Trophoblast cell (in vitro differentiated cells and primary cell): ENCODE results near the gene KIF1A.

Source experiments
- DNase-seq, 2 donors: peaks; one replicate each; pipeline ENCODE4 v3.0.0-alpha.2; 2016
- H2AFZ ChIP-seq: 2 replicates; pipeline ENCODE4 v1.6.1; 2013; ENCODE audit warnings: low read length, moderate library complexity, mild to moderate bottlenecking; ENCODE audit not compliant: insufficient read depth, poor library complexity
- H2AK5ac ChIP-seq: 2 replicates; pipeline ENCODE4 v1.6.1; 2013; ENCODE audit warnings: mild to moderate bottlenecking, low read length
- H2BK120ac ChIP-seq: 2 replicates; pipeline ENCODE4 v1.6.1; 2013; ENCODE audit warnings: low read length, mild to moderate bottlenecking, moderate library complexity; ENCODE audit not compliant: insufficient read depth, poor library complexity
- H2BK12ac ChIP-seq: 2 replicates; pipeline ENCODE4 v1.6.1; 2013; ENCODE audit warnings: mild to moderate bottlenecking, low read length, moderate library complexity
- H2BK5ac ChIP-seq: 2 replicates; pipeline ENCODE4 v1.6.1; 2013; ENCODE audit warnings: low read length, low read depth, moderate library complexity, mild to moderate bottlenecking; ENCODE audit not compliant: poor library complexity
- H3K14ac ChIP-seq: 2 replicates; pipeline ENCODE4 v1.6.1; 2013; ENCODE audit warnings: mild to moderate bottlenecking, low read length
- H3K18ac ChIP-seq: 2 replicates; pipeline ENCODE4 v1.6.1; 2013; ENCODE audit warnings: mild to moderate bottlenecking, low read length
- H3K23ac ChIP-seq: 2 replicates; pipeline ENCODE4 v1.6.1; 2013; ENCODE audit warnings: low read length
- H3K27ac ChIP-seq: 2 replicates; pipeline ENCODE4 v1.5.1; 2013; ENCODE audit warnings: low read depth, mild to moderate bottlenecking, inconsistent platforms, low read length, moderate library complexity
- H3K27me3 ChIP-seq: 2 replicates; pipeline ENCODE4 v1.6.1; 2013; ENCODE audit warnings: inconsistent platforms, mild to moderate bottlenecking, low read length, moderate library complexity; ENCODE audit not compliant: insufficient read depth
- H3K36me3 ChIP-seq, 2 experiments: 1 replicate in 1 of 2; 2 replicates in 1 of 2; pipeline ENCODE4 v1.6.1; 2013; ENCODE audit warnings: low read length in 2 of 2, mild to moderate bottlenecking in 2 of 2, moderate library complexity in 1 of 2; ENCODE audit not compliant: insufficient read depth in 2 of 2, control insufficient read depth in 1 of 2
- H3K4ac ChIP-seq: 2 replicates; pipeline ENCODE4 v1.6.1; 2013; ENCODE audit warnings: low read depth, mild to moderate bottlenecking, low read length, moderate library complexity
- H3K4me1 ChIP-seq, 2 experiments: 1 replicate in 1 of 2; 2 replicates in 1 of 2; pipeline ENCODE4 v1.6.1; 2013; ENCODE audit warnings: low read length in 2 of 2, mild to moderate bottlenecking in 2 of 2, moderate library complexity in 1 of 2; ENCODE audit not compliant: insufficient read depth in 2 of 2, control insufficient read depth in 1 of 2
- H3K4me2 ChIP-seq: 2 replicates; pipeline ENCODE4 v1.6.1; 2013; ENCODE audit warnings: inconsistent platforms, mild to moderate bottlenecking, low read length, moderate library complexity
- H3K4me3 ChIP-seq: 2 replicates; pipeline ENCODE4 v1.5.1; 2013; ENCODE audit warnings: mild to moderate bottlenecking, low read depth, low read length, inconsistent platforms
- H3K79me1 ChIP-seq: one replicate; pipeline ENCODE4 v1.6.1; 2013; ENCODE audit warnings: low read length
- H3K79me2 ChIP-seq: 2 replicates; pipeline ENCODE4 v1.6.1; 2013; ENCODE audit warnings: low read length, mild to moderate bottlenecking; ENCODE audit not compliant: control insufficient read depth, insufficient read depth, poor library complexity
- H3K9ac ChIP-seq: 2 replicates; pipeline ENCODE4 v1.6.1; 2013; ENCODE audit warnings: mild to moderate bottlenecking, low read length
- H3K9me3 ChIP-seq: 2 replicates; pipeline ENCODE4 v1.6.1; 2013; ENCODE audit warnings: low read depth, mild to moderate bottlenecking, control low read depth, inconsistent platforms, low read length; ENCODE audit not compliant: insufficient read depth
- H4K12ac ChIP-seq: 2 replicates; pipeline ENCODE4 v1.6.1; 2013; ENCODE audit warnings: low read depth, mild to moderate bottlenecking, low read length, moderate library complexity
- H4K8ac ChIP-seq: 2 replicates; pipeline ENCODE4 v1.6.1; 2013; ENCODE audit warnings: low read depth, mild to moderate bottlenecking, low read length, moderate library complexity
- H4K91ac ChIP-seq: one replicate; pipeline ENCODE4 v1.6.1; 2013; ENCODE audit warnings: low read depth, mild to moderate bottlenecking, low read length, moderate library complexity
- WGBS: extraction: QIAGEN DNeasy Blood & Tissue Kit; methylation state at CpG from one replicate; pipeline ENCODE4 v1.1.7; 2013; ENCODE audit warnings: missing lambda C conversion rate; ENCODE audit not compliant: insufficient read length, insufficient coverage; ENCODE audit errors: extremely low coverage; 5-methylcytosine and 5-hydroxymethylcytosine counted together

The KIF1A gene

GRCh38 chr2:240705204-240705791, 114.7 kb downstream of the KIF1A start:
- no peak overlapping the region for H3K18ac ChIP-seq
- no peak overlapping the region for H3K9ac ChIP-seq
- no peak overlapping the region for H4K91ac ChIP-seq
- H4K12ac ChIP-seq = no peak overlapping the region
- H3K14ac ChIP-seq = no peak overlapping the region
- no peak overlapping the region for H2AK5ac ChIP-seq
- H3K36me3 ChIP-seq = no peaks in the 10 kb centered on the region
- H3K9me3 ChIP-seq = no peaks in the 10 kb centered on the region
- no peak overlapping the region for H3K27ac ChIP-seq
- H3K4me2 ChIP-seq = no peak overlapping the region
- no peak overlapping the region for H3K23ac ChIP-seq
- no peak overlapping the region for H2BK120ac ChIP-seq
- H2BK5ac ChIP-seq = no peak overlapping the region
- H2AFZ ChIP-seq = no peak overlapping the region
- WGBS = no CpG with 5 or more reads among the region's 12 CpGs
- no peaks in the 10 kb centered on the region for H3K27me3 ChIP-seq
- H3K4me1 ChIP-seq = no peaks in the 10 kb centered on the region
- no peak overlapping the region for H3K4ac ChIP-seq
- no peak overlapping the region for H2BK12ac ChIP-seq
- H3K4me3 ChIP-seq = no peak overlapping the region
- H3K79me1 ChIP-seq = no peaks in the 10 kb centered on the region
- no peak overlapping the region for H4K8ac ChIP-seq
- H3K79me2 ChIP-seq = no peaks in the 10 kb centered on the region
- no peak for DNase-seq

- Histone ChIP-seq H3K23ac (no peak overlapping the region), H2BK5ac (no peak overlapping the region), H4K91ac (no peak overlapping the region), H3K4me1 (no peaks in the 10 kb centered on the region), H3K14ac (no peak overlapping the region), H2BK12ac (no peak overlapping the region), H3K27ac (no peak overlapping the region), H4K12ac (no peak overlapping the region), H2AFZ (no peak overlapping the region), H3K9me3 (no peaks in the 10 kb centered on the region), H3K4me2 (no peak overlapping the region), H4K8ac (no peak overlapping the region), H2AK5ac (no peak overlapping the region), H3K4ac (no peak overlapping the region), H3K79me2 (no peaks in the 10 kb centered on the region), H3K9ac (no peak overlapping the region), H3K36me3 (no peaks in the 10 kb centered on the region), H2BK120ac (no peak overlapping the region), H3K79me1 (no peaks in the 10 kb centered on the region), H3K27me3 (no peaks in the 10 kb centered on the region), H3K4me3 (no peak overlapping the region), H3K18ac (no peak overlapping the region)
- no peak for DNase-seq
- WGBS = no CpG with 5 or more reads among the region's 19 CpGs
Measured at GRCh38 chr2:240704651-240705050, 115.4 kb downstream of the KIF1A start.

- no peak overlapping the region for H4K91ac ChIP-seq
- H2AK5ac ChIP-seq = no peak overlapping the region
- DNase-seq = no peak
- no peaks in the 10 kb centered on the region for H3K79me2 ChIP-seq
- H3K23ac ChIP-seq = no peak overlapping the region
- no peak overlapping the region for H4K12ac ChIP-seq
- no peak overlapping the region for H2BK5ac ChIP-seq
- no peak overlapping the region for H2BK120ac ChIP-seq
- no peak overlapping the region for H4K8ac ChIP-seq
- no peaks in the 10 kb centered on the region for H3K36me3 ChIP-seq
- no peaks in the 10 kb centered on the region for H3K27me3 ChIP-seq
- no peak overlapping the region for H3K14ac ChIP-seq
- H3K9ac ChIP-seq = no peak overlapping the region
- WGBS = no CpG with 5 or more reads among the region's 18 CpGs
- no peak overlapping the region for H3K27ac ChIP-seq
- H2BK12ac ChIP-seq = no peak overlapping the region
- H3K18ac ChIP-seq = no peak overlapping the region
- no peak overlapping the region for H3K4me2 ChIP-seq
- H2AFZ ChIP-seq = no peak overlapping the region
- H3K4me1 ChIP-seq = no peaks in the 10 kb centered on the region
- H3K9me3 ChIP-seq = no peaks in the 10 kb centered on the region
- H3K79me1 ChIP-seq = no peaks in the 10 kb centered on the region
- no peak overlapping the region for H3K4ac ChIP-seq
- no peak overlapping the region for H3K4me3 ChIP-seq
Measured at GRCh38 chr2:240703417-240704341, 116.3 kb downstream of the KIF1A start.

GRCh38 chr2:240702640-240703011, 117.4 kb downstream of the KIF1A start:
- whole genome bisulfite sequencing = no CpG with 5 or more reads among the region's 9 CpGs
- H3K4ac ChIP-seq = no peak overlapping the region

More at GRCh38 chr2:240702640-240703011, 117.4 kb downstream of the KIF1A start:
- Histone ChIP-seq H2BK5ac (no peak overlapping the region), H3K4me2 (no peak overlapping the region), H2BK12ac (no peak overlapping the region), H4K91ac (no peak overlapping the region), H3K18ac (no peak overlapping the region), H3K14ac (no peak overlapping the region), H4K12ac (no peak overlapping the region), H3K79me2 (no peaks in the 10 kb centered on the region), H3K23ac (no peak overlapping the region), H2BK120ac (no peak overlapping the region), H2AFZ (no peak overlapping the region), H3K9ac (no peak overlapping the region), H3K27me3 (no peaks in the 10 kb centered on the region), H3K9me3 (no peaks in the 10 kb centered on the region), H2AK5ac (no peak overlapping the region), H4K8ac (no peak overlapping the region), H3K36me3 (no peaks in the 10 kb centered on the region), H3K79me1 (no peaks in the 10 kb centered on the region), H3K27ac (no peak overlapping the region), H3K4me3 (no peak overlapping the region), H3K4me1 (no peaks in the 10 kb centered on the region)
- DNase-seq = no peak
